HepG2 (cell line): ENCODE data around the gene CARD19. TPM values are rescaled to one million over a fixed set of nuclear protein-coding genes. Genes with fewer than 3 reads are reported as not detected.
A peak's percentile ranks its signal among the peaks of the same experiment; 100 is the strongest.

Experiments
- CC2D1A ChIP-seq: sonication (generic); formaldehyde crosslinking; IDR thresholded peaks from 2 replicates; pipeline ENCODE4 v1.8.1; 2023; ENCODE audit warnings: mild to moderate bottlenecking, missing genetic modification reagents
- GATAD2A ChIP-seq: IDR thresholded peaks from 2 replicates; pipeline ENCODE4 v1.6.1; 2016
- HDAC1 ChIP-seq: sonication (generic); formaldehyde crosslinking; IDR thresholded peaks from 2 replicates; pipeline ENCODE4 v1.5.1; 2020; ENCODE audit warnings: mild to moderate bottlenecking, missing genetic modification reagents
- KDM3A ChIP-seq: IDR thresholded peaks from 2 replicates; pipeline ENCODE4 v1.6.1; 2018; ENCODE audit warnings: low read depth, missing compliant biosample characterization
- MTA3 ChIP-seq: sonication (generic); formaldehyde crosslinking; IDR thresholded peaks from 2 replicates; pipeline ENCODE4 v1.4.0; 2020; ENCODE audit warnings: missing genetic modification reagents
- NFE2L2 ChIP-seq: fragments of 150-350 bp; IDR thresholded peaks from 2 replicates; pipeline ENCODE4 v1.6.1; 2014; ENCODE audit warnings: low read length
- NR2F6 ChIP-seq, 2 experiments: IDR thresholded peaks; 2 replicates each; pipeline ENCODE4 v1.6.1; 2016; ENCODE audit warnings: antibody characterized with exemption in 1 of 2, mild to moderate bottlenecking in 1 of 2
- NRL ChIP-seq: sonication (generic); formaldehyde crosslinking; IDR thresholded peaks from 2 replicates; pipeline ENCODE4 v1.5.0; 2020; ENCODE audit warnings: missing genetic modification reagents, mild to moderate bottlenecking, moderate library complexity, borderline replicate concordance
- RAD51 ChIP-seq: fragments of 450-650 bp; IDR thresholded peaks from 2 replicates; pipeline ENCODE4 v1.6.1; 2016; ENCODE audit warnings: borderline replicate concordance
- RNF2 ChIP-seq: fragments of 450-650 bp; conservative IDR thresholded peaks from 2 replicates; pipeline ENCODE4 v1.6.1; 2016; ENCODE audit warnings: low read depth
- RORA ChIP-seq: sonication (generic); formaldehyde crosslinking; IDR thresholded peaks from 2 replicates; pipeline ENCODE4 v1.5.0; 2020; ENCODE audit warnings: mild to moderate bottlenecking, missing genetic modification reagents, moderate library complexity
- SALL2 ChIP-seq: sonication (generic); formaldehyde crosslinking; IDR thresholded peaks from 2 replicates; pipeline ENCODE4 v1.8.1; 2023; ENCODE audit warnings: mild to moderate bottlenecking, missing genetic modification reagents, inconsistent platforms
- SETDB1 ChIP-seq: sonication (generic); formaldehyde crosslinking; IDR thresholded peaks from 2 replicates; pipeline ENCODE4 v1.5.1; 2020; ENCODE audit warnings: missing genetic modification reagents, mild to moderate bottlenecking, borderline replicate concordance
- SIN3B ChIP-seq: fragments of 150-350 bp; IDR thresholded peaks from 2 replicates; pipeline ENCODE4 v1.6.1; 2014; ENCODE audit warnings: low read length
- SP4 ChIP-seq: sonication (generic); formaldehyde crosslinking; IDR thresholded peaks from 2 replicates; pipeline ENCODE4 v1.8.1; 2023; ENCODE audit warnings: mild to moderate bottlenecking, missing genetic modification reagents
- WIZ ChIP-seq: sonication (generic); formaldehyde crosslinking; IDR thresholded peaks from 2 replicates; pipeline ENCODE4 v1.5.1; 2020; ENCODE audit warnings: mild to moderate bottlenecking, missing genetic modification reagents
- ZBED4 ChIP-seq: sonication (generic); formaldehyde crosslinking; IDR thresholded peaks from 2 replicates; pipeline ENCODE4 v1.4.0; 2020; ENCODE audit warnings: missing genetic modification reagents, borderline replicate concordance
- ZBTB1 ChIP-seq: sonication (generic); formaldehyde crosslinking; IDR thresholded peaks from 2 replicates; pipeline ENCODE4 v1.4.0; 2020; ENCODE audit warnings: missing genetic modification reagents, borderline replicate concordance
- ZBTB20 ChIP-seq: sonication (generic); formaldehyde crosslinking; IDR thresholded peaks from 2 replicates; pipeline ENCODE4 v1.8.1; 2023; ENCODE audit warnings: missing genetic modification reagents, low read depth, mild to moderate bottlenecking, borderline replicate concordance
- ZNF256 ChIP-seq: sonication (generic); formaldehyde crosslinking; conservative IDR thresholded peaks from 2 replicates; pipeline ENCODE4 v1.4.0; 2020; ENCODE audit warnings: missing genetic modification reagents
- ZNF362 ChIP-seq: sonication (generic); formaldehyde crosslinking; IDR thresholded peaks from 2 replicates; pipeline ENCODE4 v1.4.0; 2020; ENCODE audit warnings: missing genetic modification reagents, mild to moderate bottlenecking, borderline replicate concordance
- ZNF414 ChIP-seq: sonication (generic); formaldehyde crosslinking; IDR thresholded peaks from 2 replicates; pipeline ENCODE4 v1.5.0; 2020; ENCODE audit warnings: missing genetic modification reagents
- ZNF496 ChIP-seq: sonication (generic); formaldehyde crosslinking; IDR thresholded peaks from 2 replicates; pipeline ENCODE4 v1.8.1; 2023; ENCODE audit warnings: mild to moderate bottlenecking, moderate library complexity, missing genetic modification reagents; ENCODE audit not compliant: insufficient replicate concordance
- ZNF629 ChIP-seq: sonication (generic); formaldehyde crosslinking; conservative IDR thresholded peaks from 2 replicates; pipeline ENCODE4 v1.5.0; 2020; ENCODE audit warnings: missing genetic modification reagents
- ZNF816 ChIP-seq: sonication (generic); formaldehyde crosslinking; IDR thresholded peaks from 2 replicates; pipeline ENCODE4 v1.8.0; 2022; ENCODE audit warnings: missing genetic modification reagents, mild to moderate bottlenecking, borderline replicate concordance
- polyA plus RNA-seq, 8 experiments: library from polyadenylated mRNA; depleted of rRNA in 3 of 8; stranded (reverse) in 7 of 8; unstranded in 1 of 8; fragments of >200 nt; fragmentation: Illumina TruSeq in 4 of 8; extraction: Trizol in 4 of 8; gene quantifications; 2 replicates each; pipeline versions ENCODE4 v1.2.1 to v1.2.3, GENCODE V29; 2011 to 2016; ENCODE audit warnings: low read depth in 4 of 8, missing spikeins in 1 of 8, mixed read lengths in 1 of 8; ENCODE audit not compliant: insufficient read depth in 1 of 8
- total RNA-seq, 5 experiments: library from RNA; depleted of rRNA; stranded (reverse); fragments of >200 nt; fragmentation: Illumina TruSeq; extraction: Trizol; gene quantifications; 2 replicates each; pipeline ENCODE4 v1.2.3, GENCODE V29; 2016; ENCODE audit warnings: low read depth in 1 of 5

CARD19 gene
- total and polyA plus RNA-seq, 2 of the 13 experiments (the other 11 are each of a cell fraction or from before 2014, with no cell fraction given): 18.4 to 47.2 TPM

- peak; percentile 21; the same call in 1 of the 2 replicates for TF ChIP-seq ZNF362 (CRISPR knock-in tag)
- peak; percentile 92 for TF ChIP-seq NR2F6 (IDR thresholded peaks at IDR 0.05)
- TF ChIP-seq NR2F6 (CRISPR knock-in tag; IDR thresholded peaks at IDR 0.05): peak; percentile 97
- TF ChIP-seq HDAC1 (CRISPR knock-in tag): peak; percentile 52; the same call in 1 of the 2 replicates
- TF ChIP-seq CC2D1A (CRISPR knock-in tag): no peak
- TF ChIP-seq MTA3: no peak
- TF ChIP-seq ZNF414 (CRISPR knock-in tag): peak; percentile 93
- peak; percentile 72; the same call in 1 of the 2 replicates for TF ChIP-seq ZBTB20 (CRISPR knock-in tag)
- TF ChIP-seq RAD51: peak; percentile 85
- TF ChIP-seq ZNF629 (CRISPR knock-in tag): no peak
- no peak for TF ChIP-seq SETDB1 (CRISPR knock-in tag)
- TF ChIP-seq ZNF816 (CRISPR knock-in tag): no peak
- no peak for TF ChIP-seq ZNF256
- no peak for TF ChIP-seq RORA
- peak; percentile 75 for TF ChIP-seq ZBED4
- peak; percentile 67 for TF ChIP-seq NRL (CRISPR knock-in tag)
- no peak for TF ChIP-seq ZNF496
- peak; percentile 83 for TF ChIP-seq KDM3A (CRISPR knock-in tag)
- peak; percentile 96 for TF ChIP-seq GATAD2A
- no peak for TF ChIP-seq RNF2
- TF ChIP-seq SIN3B: no peak
- TF ChIP-seq SALL2 (CRISPR knock-in tag): peak; percentile 70; the same call in 1 of the 2 replicates
- TF ChIP-seq SP4 (CRISPR knock-in tag): peak; percentile 83
- TF ChIP-seq WIZ (CRISPR knock-in tag): no peak
- TF ChIP-seq NFE2L2: no peak
- no peak for TF ChIP-seq ZBTB1
These were observed 16.3 kb downstream of the CARD19 start (continued) for GRCh38 chr9:93112116-93112863.
